Limb (tissue), 2 donors: ENCODE measurements around the gene CDC5L.

Source experiments
- DNase-seq, 2 donors: peaks; one replicate each; pipeline ENCODE4 v3.0.0-alpha.2; 2016; ENCODE audit errors: extremely low spot score in 2 of 2

Gene CDC5L

GRCh38 chr6:44452725-44453124 lies 65.2 kb downstream of the CDC5L start:
- no peak for DNase-seq

- no peak for DNase-seq
These were observed 65.6 kb downstream of the CDC5L start for GRCh38 chr6:44453146-44453545.

GRCh38 chr6:44454198-44454597 lies 66.7 kb downstream of the CDC5L start:
- DNase-seq, result no peak

- no peak for DNase-seq
These were observed 68.8 kb downstream of the CDC5L start for GRCh38 chr6:44456070-44456965.

- no peak for DNase-seq
These were observed 69.4 kb downstream of the CDC5L start for GRCh38 chr6:44456966-44457292.

- no peak for DNase-seq
These were observed 70.1 kb downstream of the CDC5L start for GRCh38 chr6:44457596-44457995.

GRCh38 chr6:44458551-44458950 lies 71.0 kb downstream of the CDC5L start:
- DNase-seq, result no peak

- no peak for DNase-seq
These were observed 74.8 kb downstream of the CDC5L start for GRCh38 chr6:44462335-44462734.

GRCh38 chr6:44462797-44463727 lies 75.6 kb downstream of the CDC5L start:
- DNase-seq, result no peak

- DNase-seq, result no peak
These were observed 76.4 kb downstream of the CDC5L start for GRCh38 chr6:44463728-44464450.

GRCh38 chr6:44464527-44465310 lies 77.2 kb downstream of the CDC5L start:
- DNase-seq, result no peak

GRCh38 chr6:44466955-44467354 lies 79.4 kb downstream of the CDC5L start:
- DNase-seq, result no peak

GRCh38 chr6:44468835-44469234 lies 81.3 kb downstream of the CDC5L start:
- DNase-seq, result no peak

- DNase-seq, result no peak
These were observed 82.6 kb downstream of the CDC5L start for GRCh38 chr6:44470115-44470464.

GRCh38 chr6:44470746-44471145 lies 83.2 kb downstream of the CDC5L start:
- DNase-seq, result no peak

- DNase-seq, result no peak
These were observed 83.9 kb downstream of the CDC5L start for GRCh38 chr6:44471271-44471981.

GRCh38 chr6:44472250-44472945 lies 84.9 kb downstream of the CDC5L start:
- no peak for DNase-seq

- no peak for DNase-seq
These were observed 86.1 kb downstream of the CDC5L start for GRCh38 chr6:44473393-44474189.

GRCh38 chr6:44474190-44474631 lies 86.7 kb downstream of the CDC5L start:
- DNase-seq, result peak in 1 of 2 donors; percentile 19
